Activated CD8-positive, alpha-beta memory T cell treated with anti-CD3 and anti-CD28 coated beads, Interleukin-2, amount 10 ng/mL, durations not matched to agents 7 days and 5 days (primary cell): Measurements from ENCODE around the gene IL1RL2. TPM values are rescaled to one million over a fixed set of nuclear protein-coding genes. Genes with fewer than 3 reads are reported as not detected.

Experiments used
- ATAC-seq: fragments of 150-1000 bp; cut with Tn5 transposase; one replicate; pipeline ENCODE4 v1.10.0; 2021; ENCODE audit warnings: moderate library complexity
- CTCF ChIA-PET: fragments of 350-600 bp; sonication (Branson Sonifier 250); formaldehyde crosslinking; loops from one replicate; lab custom pipeline; 2021; ENCODE audit warnings: antibody characterized with exemption; lab: Charles Lee
- DNase-seq: peaks from one replicate; pipeline ENCODE4 v3.0.0-alpha.2; 2020
- H3K27ac Mint-ChIP-seq: one replicate; pipeline ENCODE4 v1.8.0; 2021; ENCODE audit warnings: mild to moderate bottlenecking, mixed read lengths
- H3K27me3 Mint-ChIP-seq: one replicate; pipeline ENCODE4 v1.8.0; 2021; ENCODE audit warnings: mixed read lengths
- H3K36me3 Mint-ChIP-seq: one replicate; pipeline ENCODE4 v1.8.0; 2021; ENCODE audit warnings: mild to moderate bottlenecking, mixed read lengths
- H3K4me1 Mint-ChIP-seq: one replicate; pipeline ENCODE4 v1.8.0; 2021; ENCODE audit warnings: mixed read lengths
- H3K4me3 Mint-ChIP-seq: one replicate; pipeline ENCODE4 v1.8.0; 2021; ENCODE audit warnings: mild to moderate bottlenecking, moderate library complexity, mixed read lengths
- H3K9me3 Mint-ChIP-seq: one replicate; pipeline ENCODE4 v1.8.0; 2022; ENCODE audit warnings: low read depth, mixed read lengths
- total RNA-seq, 2 experiments: library from RNA; stranded (reverse); gene quantifications; one replicate each; pipeline ENCODE4 v1.2.3, GENCODE V29; 2021

IL1RL2 gene
- total RNA-seq, 2 experiments from 2014 or later, result not detected

DNA sequence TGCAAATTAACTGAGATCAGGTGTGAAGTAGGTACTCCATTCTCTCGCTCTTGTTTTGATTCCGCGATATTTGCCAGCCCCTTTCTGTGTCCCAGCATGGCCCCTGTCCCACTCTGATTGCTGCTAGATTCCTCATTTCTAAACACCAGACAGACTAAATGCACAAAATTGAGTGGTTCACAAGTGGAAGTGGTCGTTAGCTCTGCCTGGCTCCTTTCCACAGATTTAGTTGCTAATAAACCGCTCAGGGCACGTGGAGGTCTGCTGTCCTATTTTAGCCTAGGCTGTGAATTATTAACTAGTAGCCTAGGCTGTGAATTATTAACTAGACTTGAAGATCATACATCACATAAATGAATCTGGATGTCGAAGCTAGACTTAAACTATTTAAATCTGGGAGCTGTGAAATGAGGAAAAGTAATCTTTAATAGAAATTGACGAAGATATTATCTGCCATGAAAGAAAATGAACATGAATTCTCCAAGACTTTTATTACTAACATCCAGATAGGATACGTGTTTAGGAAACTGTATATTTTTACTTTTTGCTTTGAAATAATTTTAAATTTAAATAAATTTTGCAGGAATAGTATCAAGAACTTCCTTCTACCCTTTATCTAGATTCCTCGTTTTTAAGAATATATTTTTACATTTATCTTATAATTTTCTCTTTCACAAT lies 3.7 kb downstream of the IL1RL2 start:
- Mint-ChIP-seq H3K4me3 (no peak overlapping the region), H3K9me3 (no peaks in the 10 kb centered on the region), H3K4me1 (peaks cover 10% of the 10 kb centered on the region), H3K27ac (no peak overlapping the region), H3K36me3 (peaks cover 9% of the 10 kb centered on the region), H3K27me3 (peaks cover 44% of the 10 kb centered on the region)
- ATAC-seq (no peak), DNase-seq (no peak)
- CTCF ChIA-PET, result interaction anchor here (1.5 kb wide), 1 partner anchor 31 kb away, joined by 3 read pairs; no protein-coding TSS in a partner anchor

DNA sequence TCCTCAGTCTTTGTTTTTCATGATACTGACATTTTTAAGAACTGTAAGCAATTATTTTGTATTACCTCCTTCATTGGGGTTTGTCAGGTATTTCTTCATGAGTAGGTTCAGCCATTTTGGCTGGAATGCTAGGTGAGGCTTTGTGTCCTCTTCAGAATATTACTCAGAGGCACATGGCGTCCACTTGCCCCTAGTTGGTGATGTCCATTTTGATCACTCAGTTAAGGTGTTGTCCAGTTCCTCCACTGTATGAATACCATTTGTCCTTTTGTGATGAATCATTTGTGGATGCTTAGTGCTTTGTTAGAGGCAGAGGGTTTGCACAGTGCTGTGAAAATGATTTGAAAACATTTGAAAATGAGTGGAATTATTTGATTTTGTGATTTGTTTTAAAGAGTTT lies 4.7 kb downstream of the IL1RL2 start:
- CTCF ChIA-PET, result interaction anchor here (0.8 kb wide), 1 partner anchor 49 kb away, joined by 3 read pairs; no protein-coding TSS in a partner anchor
- no peak for ATAC-seq
- H3K4me3 Mint-ChIP-seq, result no peak overlapping the region

DNA sequence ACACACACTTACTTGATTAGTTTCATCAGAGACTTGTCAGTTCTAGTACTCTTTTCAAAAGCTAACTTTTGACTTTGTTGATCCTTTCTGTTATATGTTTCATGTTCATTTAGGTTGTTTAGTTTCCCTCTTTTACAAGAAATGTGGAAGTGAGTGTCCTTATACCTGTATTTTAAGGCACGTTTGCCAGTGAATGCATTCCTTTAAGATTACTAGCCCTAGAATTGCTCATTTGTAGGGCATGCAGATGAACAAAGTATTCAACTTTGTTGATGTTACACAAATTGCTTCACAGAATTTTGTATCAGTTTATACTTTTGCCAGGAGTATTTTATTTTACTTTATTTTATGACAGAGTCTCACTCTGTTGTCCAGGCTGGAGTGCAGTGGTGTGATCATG lies 6.3 kb downstream of the IL1RL2 start:
- CTCF ChIA-PET, result no interaction called here
- Mint-ChIP-seq H3K27me3 (peaks cover 37% of the 10 kb centered on the region), H3K4me1 (peaks cover 14% of the 10 kb centered on the region), H3K4me3 (no peak overlapping the region), H3K27ac (no peak overlapping the region), H3K36me3 (peaks cover 5% of the 10 kb centered on the region), H3K9me3 (no peaks in the 10 kb centered on the region)
- ATAC-seq, result no peak
- no peak for DNase-seq

More for the DNA sequence above, 4.7 kb downstream of the IL1RL2 start:
- H3K27me3 Mint-ChIP-seq, result peaks cover 42% of the 10 kb centered on the region
- H3K9me3 Mint-ChIP-seq, result no peaks in the 10 kb centered on the region
- DNase-seq, result no peak
- H3K4me1 Mint-ChIP-seq, result peaks cover 10% of the 10 kb centered on the region
- H3K36me3 Mint-ChIP-seq, result peaks cover 9% of the 10 kb centered on the region
- H3K27ac Mint-ChIP-seq, result no peak overlapping the region

DNA sequence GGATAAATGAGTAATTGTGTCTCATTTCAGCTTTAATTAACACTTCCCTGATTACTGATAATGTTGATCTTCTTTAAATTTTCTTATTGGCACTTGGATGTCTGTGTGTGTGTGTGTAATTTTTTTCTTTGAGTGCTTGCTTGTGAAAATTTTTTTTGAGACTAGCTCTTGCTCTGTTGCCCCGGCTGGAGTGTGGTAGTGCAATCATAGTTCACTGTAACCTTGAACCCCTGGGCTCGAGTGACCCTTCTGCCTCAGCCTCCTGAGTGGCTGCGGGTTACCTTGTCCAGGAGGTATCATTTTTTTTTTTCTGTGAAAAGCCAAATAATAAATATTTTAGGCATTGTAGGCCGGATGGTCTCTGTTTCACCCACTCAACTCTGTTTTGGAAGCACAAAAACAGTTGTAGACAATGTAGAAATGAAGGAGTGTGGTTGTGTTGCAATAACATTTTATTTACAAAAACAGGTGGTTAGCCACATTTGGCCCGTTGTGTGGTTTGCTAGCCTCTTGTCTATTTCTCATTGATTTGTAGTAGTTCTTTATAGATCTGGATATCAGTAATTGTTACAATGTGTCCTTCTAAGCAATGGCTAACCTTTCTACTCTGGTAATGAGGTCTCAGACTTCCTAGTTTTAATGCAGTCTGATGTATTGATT lies 7.9 kb downstream of the IL1RL2 start:
- H3K27ac Mint-ChIP-seq, result no peak overlapping the region
- DNase-seq (no peak), ATAC-seq (no peak)
- H3K36me3 Mint-ChIP-seq, result peaks cover 2% of the 10 kb centered on the region
- CTCF ChIA-PET, result no interaction called here
- peaks cover 14% of the 10 kb centered on the region for H3K4me1 Mint-ChIP-seq
- no peaks in the 10 kb centered on the region for H3K9me3 Mint-ChIP-seq
- H3K27me3 Mint-ChIP-seq, result peaks cover 37% of the 10 kb centered on the region
- H3K4me3 Mint-ChIP-seq, result no peak overlapping the region

DNA sequence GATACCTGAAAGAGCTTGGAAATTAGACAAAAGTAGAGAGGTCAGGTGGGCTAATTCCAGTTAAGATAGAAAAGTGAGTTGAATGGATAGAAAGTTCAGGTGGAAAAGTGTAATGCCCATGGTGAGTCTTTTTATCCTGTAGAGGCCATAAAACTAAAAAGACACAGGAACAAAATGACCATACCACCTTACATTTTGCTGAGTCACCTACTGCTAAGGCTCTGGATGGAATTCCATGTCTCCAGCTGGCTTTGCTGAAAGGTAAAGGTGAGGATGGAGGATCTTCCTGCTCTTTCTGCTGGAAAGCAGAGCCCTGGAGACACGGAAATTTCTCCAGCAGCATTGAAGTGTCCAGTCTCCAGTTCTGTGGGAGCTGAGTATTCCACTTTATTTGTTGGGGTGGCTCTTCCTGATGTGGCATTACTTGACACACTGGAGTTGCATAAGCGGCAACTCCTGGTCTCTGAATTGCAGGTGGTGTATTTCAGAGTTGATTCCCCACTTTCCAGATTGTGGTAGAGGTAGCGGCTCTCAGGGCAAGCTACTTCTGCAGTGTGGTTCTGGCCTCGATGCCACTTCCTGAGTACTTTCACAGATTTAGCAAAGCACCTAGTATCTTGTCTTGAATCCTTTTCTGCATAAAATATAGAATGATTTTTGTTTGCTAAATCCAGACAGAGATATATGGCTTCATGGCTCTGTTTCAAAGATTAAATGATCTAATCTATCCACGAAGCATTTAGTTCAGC lies 10.7 kb downstream of the IL1RL2 start:
- no peaks in the 10 kb centered on the region for H3K9me3 Mint-ChIP-seq
- DNase-seq (peak; percentile 56), ATAC-seq (peak; percentile 33)
- peaks cover 14% of the 10 kb centered on the region for H3K4me1 Mint-ChIP-seq
- H3K27ac Mint-ChIP-seq, result no peak overlapping the region
- H3K36me3 Mint-ChIP-seq, result peaks cover 2% of the 10 kb centered on the region
- H3K27me3 Mint-ChIP-seq, result peaks cover 26% of the 10 kb centered on the region
- no peak overlapping the region for H3K4me3 Mint-ChIP-seq
- CTCF ChIA-PET, result interaction anchor here (1.2 kb wide), 1 partner anchor 43 kb away, joined by 3 read pairs; no protein-coding TSS in a partner anchor

DNA sequence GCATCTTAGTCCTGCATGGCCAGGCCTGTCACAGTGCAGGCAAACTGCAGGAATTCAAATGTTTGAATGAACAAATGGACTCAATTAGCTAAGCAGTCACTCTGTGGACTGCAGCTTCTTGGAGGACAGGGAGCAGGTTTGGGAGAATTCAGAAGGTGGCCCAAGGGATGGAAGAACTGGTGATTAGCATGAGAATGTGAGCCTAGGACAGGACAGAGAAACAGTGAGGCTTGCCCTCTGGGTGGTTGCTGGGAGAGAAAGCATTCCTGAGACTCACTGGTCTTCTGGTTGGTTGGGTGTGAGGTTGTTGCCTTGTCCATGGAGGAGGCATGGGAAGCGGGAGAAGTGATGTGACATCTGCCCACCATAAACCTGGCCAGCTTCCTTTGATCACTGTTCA lies 13.7 kb downstream of the IL1RL2 start:
- Mint-ChIP-seq H3K27me3 (peaks cover 16% of the 10 kb centered on the region), H3K27ac (no peak overlapping the region), H3K4me1 (peaks cover 10% of the 10 kb centered on the region), H3K4me3 (no peak overlapping the region), H3K36me3 (peaks cover 1% of the 10 kb centered on the region), H3K9me3 (peaks cover 5% of the 10 kb centered on the region)
- no peak for DNase-seq
- no peak for ATAC-seq
- CTCF ChIA-PET, result interaction anchor here (0.6 to 1.5 kb wide), 2 partner anchors 40 to 272 kb away, joined by 3 to 5 read pairs; no protein-coding TSS in a partner anchor

DNA sequence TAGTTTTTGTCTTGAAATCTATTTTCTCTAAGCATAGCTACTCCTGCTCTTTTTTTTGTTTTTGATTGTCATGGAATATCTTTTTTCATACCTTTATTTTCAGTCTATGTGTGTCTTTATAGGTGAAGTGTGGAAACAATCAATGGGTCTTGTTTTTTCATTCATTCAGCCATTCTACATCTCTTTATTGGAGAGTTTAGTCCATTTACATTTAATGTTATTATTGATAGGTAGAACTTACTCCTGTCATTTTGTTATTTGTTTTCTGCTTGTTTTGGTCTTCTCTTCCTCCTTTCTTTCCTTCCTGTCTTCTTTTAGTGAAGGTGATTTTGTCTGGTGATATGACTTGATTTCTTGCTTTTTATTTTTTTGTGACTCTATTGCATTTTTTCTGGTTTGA lies 17.8 kb downstream of the IL1RL2 start:
- H3K4me3 Mint-ChIP-seq, result no peak overlapping the region
- CTCF ChIA-PET, result interaction anchor here (0.7 kb wide), 1 partner anchor 160 kb away, joined by 3 read pairs; no protein-coding TSS in a partner anchor
- peaks cover 5% of the 10 kb centered on the region for H3K36me3 Mint-ChIP-seq
- H3K4me1 Mint-ChIP-seq, result no peaks in the 10 kb centered on the region
- H3K9me3 Mint-ChIP-seq, result peaks cover 5% of the 10 kb centered on the region
- ATAC-seq (no peak), DNase-seq (no peak)
- H3K27ac Mint-ChIP-seq, result no peak overlapping the region
- no peaks in the 10 kb centered on the region for H3K27me3 Mint-ChIP-seq

DNA sequence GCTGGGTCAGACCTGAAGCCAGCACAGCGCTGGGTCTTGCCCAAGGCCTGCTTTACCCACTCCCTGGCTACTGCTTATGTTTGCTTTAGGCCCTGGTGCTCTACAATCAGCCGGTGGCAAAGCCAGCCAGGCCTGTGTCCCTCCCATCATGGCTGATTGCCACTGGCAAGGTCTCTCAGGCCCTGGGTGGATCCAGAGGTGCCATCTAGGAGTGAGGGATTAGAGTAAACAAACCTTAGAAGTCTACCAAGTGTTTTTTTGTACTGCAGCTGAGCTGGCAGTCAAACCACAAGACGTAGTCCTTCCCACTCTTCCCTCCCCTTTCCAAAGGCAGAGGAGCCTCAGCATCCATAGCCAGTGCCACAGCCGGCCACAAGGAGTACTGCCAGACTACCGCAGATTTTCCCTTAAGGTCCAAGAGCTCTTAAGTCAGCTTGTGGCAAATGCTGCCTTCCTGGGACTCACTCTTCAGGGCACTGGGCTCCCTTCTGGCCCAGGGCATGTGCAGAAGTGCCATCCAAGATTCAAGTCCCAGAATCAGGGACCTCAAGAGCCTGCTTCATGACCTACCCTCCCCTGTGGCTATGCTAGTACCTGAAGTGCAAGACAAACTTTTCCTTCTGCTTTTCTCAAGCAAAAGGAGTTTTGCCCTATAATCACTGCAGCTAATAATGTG lies 20.0 kb downstream of the IL1RL2 start:
- Mint-ChIP-seq H3K27ac (no peak overlapping the region), H3K4me1 (no peaks in the 10 kb centered on the region), H3K9me3 (peaks cover 5% of the 10 kb centered on the region), H3K4me3 (no peak overlapping the region), H3K27me3 (no peaks in the 10 kb centered on the region), H3K36me3 (peaks cover 5% of the 10 kb centered on the region)
- ATAC-seq (no peak), DNase-seq (no peak)
- CTCF ChIA-PET, result no interaction called here

DNA sequence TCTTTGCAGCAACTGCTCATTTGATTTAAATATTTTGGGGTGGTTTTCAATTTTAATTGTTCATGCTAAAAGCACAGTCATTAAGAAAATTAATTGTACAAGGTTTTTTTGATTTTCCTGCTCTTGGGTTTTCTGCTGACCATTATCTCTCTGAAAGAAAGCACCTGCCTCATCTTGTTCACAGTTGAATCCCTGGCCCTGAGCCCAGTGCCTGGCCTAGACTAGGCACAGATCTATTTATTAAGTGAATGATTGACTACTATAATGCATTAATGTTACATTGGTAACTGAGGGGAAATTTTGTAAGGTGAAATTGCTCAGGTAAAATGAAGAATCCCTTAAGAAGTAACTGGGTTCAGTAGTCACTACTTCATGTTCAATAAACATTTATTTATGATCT lies 22.0 kb downstream of the IL1RL2 start:
- H3K27ac Mint-ChIP-seq, result no peak overlapping the region
- no peak for ATAC-seq
- CTCF ChIA-PET, result no interaction called here

DNA sequence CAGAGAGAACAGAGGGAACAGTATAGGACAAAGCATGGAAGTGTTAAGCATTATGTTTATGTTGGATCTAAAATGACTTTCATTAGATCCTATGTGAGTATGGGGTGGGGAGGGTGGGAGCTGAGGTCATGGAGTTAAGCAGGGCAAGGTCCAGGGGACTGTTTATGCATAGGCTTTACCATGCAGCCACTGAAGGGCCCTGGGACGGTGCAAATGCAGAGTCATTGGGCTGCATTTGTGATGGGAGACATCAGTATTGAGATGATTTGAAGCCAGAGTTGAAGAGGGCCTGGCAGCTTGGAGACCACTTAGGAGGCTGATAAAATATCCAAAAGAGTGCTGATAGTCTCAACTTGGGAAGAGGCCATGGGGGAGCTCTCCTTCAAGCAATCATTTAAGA lies 22.7 kb downstream of the IL1RL2 start:
- H3K27ac Mint-ChIP-seq, result no peak overlapping the region
- no peak for DNase-seq
- no peak for ATAC-seq
- peaks cover 5% of the 10 kb centered on the region for H3K36me3 Mint-ChIP-seq
- H3K9me3 Mint-ChIP-seq, result peaks cover 8% of the 10 kb centered on the region
- no peaks in the 10 kb centered on the region for H3K4me1 Mint-ChIP-seq
- CTCF ChIA-PET, result no interaction called here
- no peaks in the 10 kb centered on the region for H3K27me3 Mint-ChIP-seq
- no peak overlapping the region for H3K4me3 Mint-ChIP-seq

More for the DNA sequence above, 22.0 kb downstream of the IL1RL2 start:
- Mint-ChIP-seq H3K4me3 (no peak overlapping the region), H3K36me3 (peaks cover 5% of the 10 kb centered on the region), H3K9me3 (peaks cover 8% of the 10 kb centered on the region), H3K4me1 (no peaks in the 10 kb centered on the region), H3K27me3 (no peaks in the 10 kb centered on the region)
- no peak for DNase-seq

DNA sequence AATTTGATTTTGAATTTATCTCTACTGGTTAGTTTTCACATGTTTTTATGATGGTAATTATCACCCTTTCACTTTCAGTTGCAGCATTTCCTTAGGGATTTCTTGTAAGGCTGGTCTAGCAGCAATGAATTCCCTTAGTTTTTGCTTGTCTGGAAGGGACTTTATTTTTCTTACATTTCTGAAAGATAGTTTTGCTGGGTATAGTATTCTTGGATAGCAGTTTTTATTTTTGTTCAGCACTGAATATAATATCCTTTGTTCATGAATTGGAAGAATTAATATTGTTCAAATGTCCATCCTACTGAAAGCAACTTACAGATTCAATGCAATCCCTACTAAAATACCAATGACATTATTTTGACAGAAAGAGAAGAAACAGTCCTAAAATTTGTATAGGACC lies 30.2 kb downstream of the IL1RL2 start:
- Mint-ChIP-seq H3K27ac (no peak overlapping the region), H3K9me3 (peaks cover 38% of the 10 kb centered on the region), H3K36me3 (peaks cover 32% of the 10 kb centered on the region), H3K4me3 (no peak overlapping the region), H3K27me3 (no peaks in the 10 kb centered on the region), H3K4me1 (peaks cover 11% of the 10 kb centered on the region)
- CTCF ChIA-PET, result no interaction called here
- DNase-seq (no peak), ATAC-seq (no peak)

DNA sequence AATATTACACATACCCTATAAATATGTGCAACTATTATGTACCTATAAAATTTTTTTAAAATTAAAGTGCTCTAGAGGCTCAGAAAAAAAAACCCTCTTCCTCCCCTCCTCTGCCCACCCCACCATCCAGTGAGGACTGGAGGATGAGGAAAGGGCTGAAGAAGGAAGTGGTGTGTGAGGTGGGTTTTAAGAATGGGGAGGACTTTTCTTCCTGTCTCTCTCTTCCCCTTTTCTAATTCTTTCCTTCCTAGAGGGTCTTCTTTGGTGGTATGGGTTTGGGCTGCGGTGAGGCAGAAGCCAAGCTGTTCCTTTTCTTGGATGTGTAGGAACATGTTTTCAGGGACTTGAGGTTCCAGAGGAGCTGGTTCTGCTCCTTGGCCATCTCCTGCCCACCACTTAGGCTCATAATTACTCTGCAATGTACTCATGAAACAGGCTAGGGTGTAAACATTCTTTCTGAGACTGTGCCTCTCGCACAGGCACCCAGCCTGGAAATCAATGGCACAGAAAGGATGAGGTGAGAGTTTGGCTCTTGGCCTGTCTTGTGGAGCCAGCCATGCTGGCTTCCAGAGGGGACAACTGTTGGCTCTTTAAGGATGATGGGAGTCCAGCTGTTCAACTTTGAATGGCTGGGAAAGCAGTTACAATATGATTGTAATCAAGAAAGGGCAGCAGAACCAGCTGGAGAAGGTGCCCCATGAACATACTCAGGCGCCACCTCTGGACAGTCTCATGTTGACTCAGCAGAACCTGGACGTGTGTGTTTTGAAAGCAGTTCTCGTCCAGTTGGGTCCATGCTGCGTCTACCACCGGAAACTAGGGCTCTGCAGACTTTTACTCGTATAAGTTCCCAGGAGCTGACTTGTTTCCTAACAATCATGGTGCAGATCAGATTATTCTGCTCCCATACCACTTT lies 38.3 kb downstream of the IL1RL2 start:
- H3K4me1 Mint-ChIP-seq, result peaks cover 55% of the 10 kb centered on the region

More for the DNA sequence above, 38.3 kb downstream of the IL1RL2 start:
- H3K27ac Mint-ChIP-seq, result no peak overlapping the region
- ATAC-seq (no peak), DNase-seq (no peak)
- H3K4me3 Mint-ChIP-seq, result no peak overlapping the region
- peaks cover 4% of the 10 kb centered on the region for H3K27me3 Mint-ChIP-seq
- H3K9me3 Mint-ChIP-seq, result peaks cover 7% of the 10 kb centered on the region
- peaks cover 14% of the 10 kb centered on the region for H3K36me3 Mint-ChIP-seq
- CTCF ChIA-PET, result interaction anchor here (0.6 kb wide), 1 partner anchor 9 kb away, joined by 3 read pairs; no protein-coding TSS in a partner anchor
